Measurements from ENCODE around the gene CALD1. TPM values are rescaled to one million over a fixed set of nuclear protein-coding genes. Genes with fewer than 3 reads are reported as not detected.

Gene CALD1
- total RNA-seq, 1 donor from 2014 or later, result 1,941 TPM

DNA sequence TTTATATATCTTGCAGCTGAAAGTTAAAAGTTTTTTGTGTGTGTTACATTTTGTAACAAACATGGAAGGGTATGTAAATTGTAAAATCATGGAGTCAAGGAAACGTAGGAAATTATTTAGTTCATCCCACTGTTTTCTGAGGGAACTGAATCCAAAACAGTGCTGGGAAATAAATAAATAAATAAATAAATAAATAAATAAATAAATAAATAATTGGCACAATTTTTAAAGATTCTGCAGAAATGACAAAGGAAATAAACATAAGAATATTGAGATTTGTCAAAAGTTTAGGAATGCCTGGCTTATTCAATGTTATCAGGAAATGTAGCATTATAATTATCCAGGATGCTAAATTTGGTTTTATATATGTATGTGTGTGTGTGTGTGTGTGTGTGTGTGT, 115.5 kb downstream of the CALD1 start:
- TF ChIP-seq, protein P1, sequence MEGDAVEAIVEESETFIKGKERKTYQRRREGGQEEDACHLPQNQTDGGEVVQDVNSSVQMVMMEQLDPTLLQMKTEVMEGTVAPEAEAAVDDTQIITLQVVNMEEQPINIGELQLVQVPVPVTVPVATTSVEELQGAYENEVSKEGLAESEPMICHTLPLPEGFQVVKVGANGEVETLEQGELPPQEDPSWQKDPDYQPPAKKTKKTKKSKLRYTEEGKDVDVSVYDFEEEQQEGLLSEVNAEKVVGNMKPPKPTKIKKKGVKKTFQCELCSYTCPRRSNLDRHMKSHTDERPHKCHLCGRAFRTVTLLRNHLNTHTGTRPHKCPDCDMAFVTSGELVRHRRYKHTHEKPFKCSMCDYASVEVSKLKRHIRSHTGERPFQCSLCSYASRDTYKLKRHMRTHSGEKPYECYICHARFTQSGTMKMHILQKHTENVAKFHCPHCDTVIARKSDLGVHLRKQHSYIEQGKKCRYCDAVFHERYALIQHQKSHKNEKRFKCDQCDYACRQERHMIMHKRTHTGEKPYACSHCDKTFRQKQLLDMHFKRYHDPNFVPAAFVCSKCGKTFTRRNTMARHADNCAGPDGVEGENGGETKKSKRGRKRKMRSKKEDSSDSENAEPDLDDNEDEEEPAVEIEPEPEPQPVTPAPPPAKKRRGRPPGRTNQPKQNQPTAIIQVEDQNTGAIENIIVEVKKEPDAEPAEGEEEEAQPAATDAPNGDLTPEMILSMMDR (IDR thresholded peaks at IDR 0.05), result no peak
- H3K9me3 Mint-ChIP-seq (ENCODE audit: low read depth), result no peaks in the 10 kb centered on the region
- peak overlapping the region; percentile 32 for H3K4me3 Mint-ChIP-seq (ENCODE audit: unreplicated experiment)
- H3K27me3 Mint-ChIP-seq (ENCODE audit: low read depth), result no peaks in the 10 kb centered on the region
- no peak for DNase-seq (ENCODE audit: low spot score)
- peak overlapping the region; percentile 83 for H3K27ac Mint-ChIP-seq (ENCODE audit: unreplicated experiment)
- peaks cover 37% of the 10 kb centered on the region for H3K36me3 Mint-ChIP-seq (ENCODE audit: low read depth)
- peaks cover 79% of the 10 kb centered on the region for H3K4me1 Mint-ChIP-seq (ENCODE audit: low read depth)

- DNase-seq (ENCODE audit: low spot score), result no peak
- Mint-ChIP-seq H3K4me3 (ENCODE audit: unreplicated experiment) (peak overlapping the region; percentile 10), H3K9me3 (ENCODE audit: low read depth) (no peaks in the 10 kb centered on the region), H3K27ac (ENCODE audit: unreplicated experiment) (peak overlapping the region; percentile 84), H3K36me3 (ENCODE audit: low read depth) (peaks cover 38% of the 10 kb centered on the region), H3K4me1 (ENCODE audit: low read depth) (peaks cover 79% of the 10 kb centered on the region), H3K27me3 (ENCODE audit: low read depth) (no peaks in the 10 kb centered on the region)
- TF ChIP-seq, protein P1 (IDR thresholded peaks at IDR 0.05), result no peak
Observed at GRCh38 chr7:134896073-134896472, 116.6 kb downstream of the CALD1 start.

DNA sequence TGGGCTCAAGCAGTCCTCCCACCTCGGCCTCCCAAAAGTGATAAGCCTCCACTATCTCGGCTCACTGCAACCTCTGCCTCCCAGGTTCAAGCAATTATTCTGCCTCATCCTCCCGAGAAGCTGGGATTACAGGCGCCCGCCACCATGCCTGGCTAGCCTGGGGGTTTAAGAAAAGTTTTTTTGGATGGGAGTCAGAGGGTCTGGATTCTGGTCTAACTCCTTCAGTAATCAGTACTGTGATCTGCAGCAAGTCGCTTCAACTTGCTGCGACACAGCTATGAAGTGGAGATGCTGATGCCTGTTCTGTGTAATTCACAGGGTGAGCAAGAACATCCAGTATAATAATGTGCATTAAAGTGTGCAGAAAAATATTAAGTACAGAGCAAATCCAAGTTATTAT, 118.5 kb downstream of the CALD1 start:
- TF ChIP-seq, protein P1 (IDR thresholded peaks at IDR 0.05), result no peak
- H3K27me3 Mint-ChIP-seq (ENCODE audit: low read depth), result no peaks in the 10 kb centered on the region
- no peak for DNase-seq (ENCODE audit: low spot score)
- peaks cover 79% of the 10 kb centered on the region for H3K4me1 Mint-ChIP-seq (ENCODE audit: low read depth)
- H3K36me3 Mint-ChIP-seq (ENCODE audit: low read depth), result peaks cover 49% of the 10 kb centered on the region
- H3K4me3 Mint-ChIP-seq (ENCODE audit: unreplicated experiment), result no peak overlapping the region
- H3K9me3 Mint-ChIP-seq (ENCODE audit: low read depth), result no peaks in the 10 kb centered on the region
- peak overlapping the region; percentile 72 for H3K27ac Mint-ChIP-seq (ENCODE audit: unreplicated experiment)

GRCh38 chr7:134899729-134900128, 120.3 kb downstream of the CALD1 start:
- Mint-ChIP-seq H3K36me3 (ENCODE audit: low read depth) (peaks cover 48% of the 10 kb centered on the region), H3K4me1 (ENCODE audit: low read depth) (peaks cover 76% of the 10 kb centered on the region), H3K27ac (ENCODE audit: unreplicated experiment) (peak overlapping the region; percentile 97), H3K27me3 (ENCODE audit: low read depth) (no peaks in the 10 kb centered on the region), H3K4me3 (ENCODE audit: unreplicated experiment) (peak overlapping the region; percentile 15), H3K9me3 (ENCODE audit: low read depth) (no peaks in the 10 kb centered on the region)
- TF ChIP-seq, protein P1 (IDR thresholded peaks at IDR 0.05), result no peak
- no peak for DNase-seq (ENCODE audit: low spot score)

GRCh38 chr7:134900166-134900982, 120.9 kb downstream of the CALD1 start:
- no peak for DNase-seq (ENCODE audit: low spot score)
- peak overlapping the region; percentile 97 for H3K27ac Mint-ChIP-seq (ENCODE audit: unreplicated experiment)
- no peaks in the 10 kb centered on the region for H3K27me3 Mint-ChIP-seq (ENCODE audit: low read depth)
- TF ChIP-seq, protein P1 (IDR thresholded peaks at IDR 0.05), result no peak
- peaks cover 79% of the 10 kb centered on the region for H3K4me1 Mint-ChIP-seq (ENCODE audit: low read depth)
- H3K9me3 Mint-ChIP-seq (ENCODE audit: low read depth), result no peaks in the 10 kb centered on the region
- no peak overlapping the region for H3K4me3 Mint-ChIP-seq (ENCODE audit: unreplicated experiment)
- peaks cover 51% of the 10 kb centered on the region for H3K36me3 Mint-ChIP-seq (ENCODE audit: low read depth)

Data from chondrocyte (in vitro differentiated cells).